GM19467 (cell line): ENCODE results near the gene CHAC2.
"Not testable (repeated sequence)": the region's sequence is repeated elsewhere in the genome, so short reads cannot be mapped to it uniquely, and the experiment has no call there.

Experiments
- ATAC-seq: cut with Tn5 transposase; IDR thresholded peaks from one replicate; pipeline ENCODE4 v1.9.1; 2021; ENCODE audit warnings: mild to moderate bottlenecking, moderate library complexity; ENCODE audit not compliant: unreplicated experiment

CHAC2 gene

DNA sequence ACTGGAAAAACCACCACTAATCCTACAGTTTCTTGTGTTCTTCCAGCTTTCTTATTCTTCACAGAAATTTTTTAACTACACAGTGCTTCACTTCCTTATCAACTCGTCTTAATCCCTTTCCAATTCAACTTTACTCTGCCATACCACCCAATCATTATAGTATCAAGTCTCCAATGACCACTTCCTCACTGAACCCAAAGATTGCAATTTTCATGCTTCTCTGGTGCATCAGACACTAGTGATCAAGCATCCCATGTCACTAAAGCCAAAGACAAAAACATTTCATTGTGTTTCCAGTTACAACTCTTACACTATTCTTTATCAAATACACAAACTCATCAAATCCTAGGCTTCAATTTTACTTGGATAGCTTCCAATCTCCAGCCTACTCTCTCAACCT lies 9.5 kb downstream of the CHAC2 start:
- no peak for ATAC-seq

DNA sequence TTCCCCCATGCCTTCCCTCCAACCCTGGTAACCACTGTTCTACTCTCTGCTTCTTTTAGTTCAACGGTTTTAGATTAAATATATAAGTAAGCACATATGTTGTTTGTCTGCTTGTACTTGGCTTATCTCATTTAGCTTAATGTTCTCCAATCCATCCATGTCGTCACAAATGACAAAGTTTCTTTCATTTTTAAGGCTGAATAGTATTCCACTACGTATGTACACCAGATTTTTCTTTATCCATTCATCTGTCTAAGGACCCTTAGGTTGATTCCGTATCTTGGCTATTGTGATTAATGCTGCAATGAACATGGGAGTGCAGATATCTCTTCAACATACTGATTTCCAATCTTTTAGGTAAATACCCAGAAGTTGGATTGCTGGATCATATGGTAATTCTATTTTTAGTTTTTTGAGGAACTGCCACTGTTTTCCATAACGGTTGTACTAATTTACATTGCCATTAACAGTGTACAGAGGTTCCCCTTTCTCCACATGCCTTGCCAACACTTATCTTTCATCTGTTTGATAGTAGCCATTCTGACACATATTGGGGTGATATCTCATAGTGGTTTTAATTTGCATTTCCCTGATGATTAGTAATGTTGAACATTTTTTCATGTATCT lies 11.0 kb downstream of the CHAC2 start:
- no peak for ATAC-seq

DNA sequence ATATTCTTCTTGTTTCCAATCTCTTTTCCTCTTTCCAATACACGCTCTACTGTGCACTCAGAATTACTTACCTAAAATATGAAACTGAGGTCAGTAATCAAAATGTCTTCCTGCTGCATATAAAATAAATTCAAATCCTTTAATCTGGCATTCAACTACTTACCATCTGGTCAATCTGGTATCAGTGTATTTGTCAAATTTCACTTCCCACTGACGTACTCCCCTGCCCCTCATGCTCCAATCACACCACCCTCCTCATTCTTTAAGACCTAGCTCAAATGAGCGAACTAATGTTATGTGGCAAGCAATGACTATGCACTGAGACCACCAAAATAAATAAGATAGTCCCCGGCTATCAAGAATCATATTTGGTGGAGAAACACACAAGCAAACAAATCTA lies 12.5 kb downstream of the CHAC2 start:
- ATAC-seq: no peak

DNA sequence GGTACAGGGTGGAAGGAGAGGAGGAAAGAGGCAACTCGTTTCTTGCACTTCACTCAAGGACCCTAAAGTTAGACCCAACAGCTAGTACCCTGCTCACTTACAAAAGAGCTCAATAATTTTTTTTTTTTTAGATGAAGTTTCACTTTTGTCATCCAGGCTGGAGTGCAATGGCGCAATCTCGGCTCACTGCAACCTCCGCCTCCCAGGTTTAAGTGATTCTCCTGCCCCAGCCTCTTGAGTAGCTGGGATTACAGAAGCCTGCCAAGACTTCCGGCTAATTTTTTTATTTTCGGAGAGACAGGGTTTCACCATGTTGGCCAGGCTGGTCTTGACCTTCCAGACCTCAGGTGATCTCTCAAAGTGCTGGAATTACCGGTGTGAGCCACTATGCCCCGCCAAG lies 15.1 kb downstream of the CHAC2 start:
- ATAC-seq: no peak

DNA sequence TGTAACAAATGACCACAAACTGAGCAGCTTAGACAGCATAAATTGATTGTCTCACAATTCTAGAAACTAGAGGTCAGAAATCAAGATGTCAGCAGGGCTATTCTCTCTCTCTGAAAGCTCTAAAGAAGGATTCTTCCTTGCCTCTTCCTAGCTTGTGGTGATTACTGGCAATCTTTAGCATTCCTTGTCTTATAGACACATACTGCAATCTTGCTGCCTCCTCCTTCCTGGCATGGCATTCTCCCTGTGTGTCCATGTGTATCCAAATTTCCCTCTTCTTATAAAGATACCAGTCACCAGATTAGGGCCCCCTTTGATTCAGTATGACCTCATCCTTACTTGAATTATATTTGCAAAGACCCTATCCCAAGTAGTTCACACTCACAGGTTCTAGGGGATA lies 16.8 kb downstream of the CHAC2 start:
- ATAC-seq: no peak

DNA sequence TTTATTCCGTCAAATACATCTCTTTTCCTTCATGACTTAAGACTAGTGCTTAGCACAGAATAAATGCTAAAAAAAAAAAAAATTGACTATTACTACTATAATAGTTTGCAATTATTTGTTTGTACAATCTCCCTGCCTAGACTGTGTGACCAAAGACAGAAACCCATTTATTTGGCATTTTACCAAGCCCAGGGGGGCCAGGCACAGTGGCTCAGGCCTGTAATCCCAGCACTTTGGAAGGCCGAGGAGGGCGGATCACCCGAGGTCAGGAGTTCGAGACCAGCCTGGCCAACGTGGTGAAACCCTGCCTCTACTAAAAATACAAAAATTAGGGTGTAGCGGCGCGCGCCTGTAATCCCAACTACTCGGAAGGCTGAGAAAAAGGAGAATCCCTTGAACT lies 17.8 kb downstream of the CHAC2 start:
- no peak for ATAC-seq

DNA sequence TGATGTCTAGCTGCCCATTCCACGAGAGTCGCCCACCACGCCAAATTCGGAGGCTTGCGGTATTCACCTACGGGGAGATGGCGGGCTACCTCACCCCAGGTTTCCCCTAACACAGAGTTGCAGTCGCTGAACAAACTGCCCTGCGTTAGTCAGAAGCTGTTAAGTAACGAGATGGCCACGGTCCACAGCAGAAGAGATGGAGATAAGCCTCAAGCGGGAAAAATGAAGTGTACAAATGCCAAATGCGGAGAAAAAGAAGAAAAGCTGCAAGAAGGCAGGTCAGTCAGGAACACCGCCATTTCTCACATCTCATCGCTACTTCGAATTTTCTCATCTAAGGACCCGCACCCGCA lies 18.7 kb downstream of the CHAC2 start:
- ATAC-seq: peak; percentile 7

DNA sequence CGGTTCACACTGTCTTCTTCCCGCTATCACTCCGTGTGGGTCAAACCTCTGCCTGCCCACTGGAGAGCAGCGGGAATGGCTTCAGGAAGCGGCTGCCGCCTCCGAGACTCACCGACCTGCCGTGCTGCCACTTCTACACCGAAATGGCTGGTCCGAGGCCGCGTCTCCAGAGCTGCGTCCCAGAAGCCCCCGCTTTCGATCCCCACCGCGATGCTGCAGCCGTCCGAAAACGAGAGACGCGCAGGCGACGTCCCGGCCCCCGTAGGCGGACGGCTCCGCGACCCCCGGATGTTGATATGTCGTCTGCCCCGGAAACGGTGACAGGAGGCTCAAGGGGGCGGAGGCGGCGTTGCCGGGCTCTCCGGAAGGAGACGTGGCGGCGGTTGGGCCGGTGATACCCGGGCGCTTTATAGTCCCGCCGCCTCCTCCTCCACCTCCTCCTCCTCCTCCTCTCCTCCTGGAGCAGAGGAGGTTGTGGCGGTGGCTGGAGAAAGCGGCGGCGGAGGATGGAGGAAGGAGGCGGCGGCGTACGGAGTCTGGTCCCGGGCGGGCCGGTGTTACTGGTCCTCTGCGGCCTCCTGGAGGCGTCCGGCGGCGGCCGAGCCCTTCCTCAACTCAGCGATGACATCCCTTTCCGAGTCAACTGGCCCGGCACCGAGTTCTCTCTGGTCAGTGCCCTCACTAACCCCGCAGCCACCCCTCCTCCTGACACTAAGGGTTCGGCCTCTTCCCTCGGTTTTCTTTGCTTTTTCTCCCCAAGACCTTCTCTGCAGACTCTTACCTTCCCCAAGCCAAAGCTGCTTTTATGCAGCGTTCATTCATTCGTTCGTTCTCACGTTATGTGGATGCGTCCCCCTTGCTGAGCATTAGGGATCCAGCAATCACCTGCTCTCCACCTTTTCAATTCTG lies 19.4 kb downstream of the CHAC2 start, which contains the start of the genes ASB3 and ERLEC1:
TSS of gene ASB3 (minus strand) at position 249 of the 909 bp plus-strand sequence. CDS start 21,381 bp downstream, outside the sequence.
TSS of gene ERLEC1 (plus strand) at position 340 of the 909 bp plus-strand sequence. CDS start at position 507, 167 bp downstream.
- peak; percentile 98 for ATAC-seq

DNA sequence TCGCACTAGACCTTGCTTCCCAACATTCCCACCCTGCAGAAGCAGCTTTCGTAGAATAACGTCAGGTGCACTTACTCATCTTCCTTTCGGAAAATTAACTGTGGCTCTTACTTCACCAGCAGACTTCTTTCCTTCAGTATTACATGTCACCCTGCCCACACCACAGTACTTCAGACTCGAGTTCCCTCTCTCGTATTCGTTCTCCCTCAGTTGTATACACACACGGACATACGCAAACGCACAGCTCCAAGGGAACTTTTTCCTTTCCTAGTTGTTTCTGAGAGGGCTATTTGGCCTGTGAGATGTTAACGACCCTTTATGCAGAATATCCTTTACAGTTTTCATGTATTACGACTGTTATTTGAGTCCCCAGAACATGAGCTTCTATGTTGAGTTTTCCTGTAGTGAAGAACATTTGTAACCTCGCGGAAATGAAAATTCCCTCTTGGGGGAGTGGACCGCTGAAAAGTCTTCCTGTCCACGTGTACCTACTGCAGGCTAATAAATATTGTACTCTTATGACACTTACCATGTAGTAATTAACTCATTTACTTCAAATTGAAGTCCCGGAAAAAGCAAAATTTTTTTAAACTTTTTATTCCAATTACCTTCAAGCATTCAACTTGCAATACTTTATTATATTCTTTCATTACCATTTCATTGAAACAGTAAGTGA lies 20.1 kb downstream of the CHAC2 start:
- ATAC-seq: no peak

DNA sequence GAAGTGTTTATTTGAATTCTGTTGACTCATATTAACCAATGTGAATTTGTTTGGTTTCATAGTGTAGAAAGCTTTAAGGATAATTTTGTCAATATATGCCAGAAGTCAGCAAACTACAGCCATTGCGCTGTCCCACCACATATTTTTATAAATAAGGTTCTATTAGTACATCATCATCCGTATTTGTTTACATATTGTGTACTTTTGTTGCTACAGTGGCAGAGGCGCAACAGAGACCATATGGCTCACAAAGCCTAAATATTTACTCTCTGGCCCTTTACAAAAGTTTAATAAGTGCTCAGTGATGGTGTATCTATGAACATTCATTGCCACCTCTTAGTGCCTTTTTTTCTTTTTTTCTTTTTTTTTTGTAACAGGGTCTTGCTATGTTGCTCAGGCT lies 25.7 kb downstream of the CHAC2 start:
- ATAC-seq: no peak

DNA sequence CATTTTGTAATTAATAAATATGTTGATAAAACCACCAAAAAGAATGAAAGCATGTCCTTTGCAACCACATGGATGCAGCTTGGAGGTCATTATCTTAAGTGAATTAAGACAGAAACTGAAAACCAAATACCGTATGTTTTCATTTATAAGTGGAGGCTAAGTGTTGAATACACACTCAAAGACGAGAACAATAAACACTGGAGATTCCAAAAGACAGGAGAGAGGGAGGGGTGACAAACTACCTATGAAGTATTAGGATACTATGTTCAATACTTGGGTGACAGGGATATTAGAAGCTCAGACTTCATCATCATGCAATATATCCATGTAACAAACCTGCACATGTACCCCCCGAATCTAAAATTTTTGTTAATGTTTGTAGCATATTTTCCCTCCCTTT lies 26.2 kb downstream of the CHAC2 start:
- no peak for ATAC-seq

DNA sequence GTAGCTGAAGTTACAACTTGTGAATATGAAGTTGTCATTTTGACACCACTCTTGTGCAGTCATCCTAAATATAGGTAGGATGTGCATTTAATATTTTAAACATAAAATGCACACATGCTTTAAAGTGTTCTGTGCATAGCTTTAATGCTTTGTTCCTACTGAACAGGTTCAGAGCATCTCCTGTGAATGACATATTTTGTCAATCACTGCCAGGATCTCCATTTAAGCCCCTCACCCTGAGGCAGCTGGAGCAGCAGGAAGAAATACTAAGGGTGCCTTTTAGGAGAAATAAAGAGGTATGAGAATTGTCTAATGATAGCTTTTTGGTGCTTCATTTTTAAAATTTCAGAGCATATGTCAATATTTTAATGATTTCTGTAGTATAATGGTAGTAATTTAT lies 33.9 kb downstream of the CHAC2 start:
- no peak for ATAC-seq

DNA sequence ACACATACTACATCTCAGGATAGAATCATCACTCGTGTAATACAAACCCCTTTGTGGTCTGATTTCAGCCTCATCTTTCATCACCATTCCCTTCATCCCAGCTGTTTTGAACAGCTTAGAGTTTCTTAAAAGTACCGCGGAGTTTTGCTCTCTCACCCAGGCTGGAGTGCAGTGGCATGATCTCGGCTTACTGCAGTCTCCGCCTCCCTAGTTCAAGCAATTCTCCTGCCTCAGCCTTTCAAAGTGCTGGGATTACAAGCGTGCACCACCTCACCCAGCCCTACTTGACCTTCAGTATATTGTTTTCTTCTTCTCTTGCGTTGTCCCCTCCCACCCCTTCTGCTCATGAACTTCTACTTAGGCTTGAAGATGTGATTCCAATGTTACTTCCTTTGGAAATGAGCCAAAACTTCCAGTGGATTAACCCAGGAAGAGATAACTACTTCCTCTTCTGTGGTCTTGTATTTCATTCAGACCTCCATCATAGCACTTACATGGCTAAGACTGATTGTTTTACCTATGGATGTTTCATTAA lies 35.1 kb downstream of the CHAC2 start:
- no peak for ATAC-seq

DNA sequence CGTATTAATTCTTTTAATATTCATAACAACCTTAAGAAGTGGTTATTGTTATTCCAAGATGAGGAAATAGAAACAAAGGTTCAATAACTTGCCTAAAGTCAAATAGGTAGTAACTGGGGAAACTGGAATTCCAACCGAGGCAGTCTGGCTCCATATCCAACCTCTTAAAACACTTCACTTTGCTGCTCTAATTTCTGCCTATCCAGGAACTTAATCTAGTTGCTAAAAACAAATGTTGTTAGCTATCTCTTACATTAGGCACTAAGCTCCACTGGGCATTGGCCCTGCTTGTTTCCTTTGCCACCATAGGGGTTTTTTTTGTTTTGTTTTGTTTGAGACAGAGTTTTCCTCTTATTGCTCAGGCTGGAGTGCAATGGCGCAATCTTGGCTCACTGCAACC lies 44.0 kb downstream of the CHAC2 start:
- ATAC-seq: no peak

DNA sequence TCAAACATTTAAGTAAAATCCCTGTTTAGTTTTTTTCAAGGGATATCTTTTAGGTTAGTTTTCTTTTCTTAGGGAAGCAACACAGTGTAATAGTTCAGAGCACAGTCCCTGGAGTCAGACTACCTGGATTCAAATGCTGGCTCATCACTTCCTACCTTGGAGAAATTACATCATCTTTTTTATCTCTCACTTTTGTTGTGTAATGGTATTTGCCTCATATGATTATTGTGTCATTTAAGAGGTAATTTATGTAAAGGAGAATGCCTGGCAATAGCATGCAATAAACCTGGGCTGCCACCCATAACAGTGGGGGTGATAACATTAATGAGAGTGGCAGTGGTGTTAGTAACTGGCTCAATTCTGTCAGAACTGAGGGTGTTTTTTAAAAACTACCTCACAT lies 45.5 kb downstream of the CHAC2 start:
- no peak for ATAC-seq

DNA sequence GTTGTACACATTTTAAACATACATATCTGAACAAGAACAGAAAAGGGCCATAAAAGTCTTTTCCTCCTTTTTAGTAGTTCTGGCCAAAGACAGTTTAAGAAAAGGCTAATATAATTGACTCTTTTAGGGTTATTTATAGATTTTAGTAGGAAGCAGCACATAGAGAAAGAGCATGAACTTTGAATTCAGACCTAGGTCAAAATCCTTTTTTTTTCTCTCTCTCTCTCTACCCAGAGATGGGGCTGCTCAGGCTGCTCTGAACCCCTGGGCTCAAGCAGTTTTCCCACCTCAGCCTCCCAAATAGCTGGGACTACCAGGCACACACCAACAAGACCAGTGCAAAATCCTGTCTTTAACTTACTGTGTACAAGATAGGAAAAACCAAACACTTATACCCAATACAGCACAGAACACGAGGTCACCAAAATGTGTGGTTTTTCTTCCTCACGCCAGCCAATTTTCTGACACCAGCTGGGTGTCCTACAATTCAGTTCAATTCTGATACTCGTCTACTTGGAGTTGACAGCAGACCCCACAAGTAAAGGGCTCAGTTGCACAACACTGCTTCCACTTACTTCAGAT lies 51.3 kb downstream of the CHAC2 start:
- no peak for ATAC-seq

DNA sequence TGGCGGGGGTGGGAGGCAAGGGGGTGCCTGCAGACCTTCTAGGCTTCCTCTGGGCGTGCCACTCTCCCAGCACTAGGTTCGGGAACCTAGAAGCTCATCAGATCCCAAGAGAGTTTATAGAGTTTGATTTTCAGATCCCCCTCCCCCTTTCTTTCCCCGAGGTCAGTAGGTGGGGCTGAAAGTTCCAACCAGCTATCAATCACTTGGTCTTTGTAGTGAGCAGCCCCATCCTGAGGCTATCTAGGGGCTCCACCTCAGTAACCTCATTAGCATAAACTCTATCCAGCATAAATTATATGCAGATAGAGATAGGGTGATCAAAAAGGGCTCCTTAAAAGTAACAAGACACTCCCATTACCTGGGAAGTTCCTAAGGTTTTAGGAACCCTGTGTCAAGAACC lies 52.0 kb downstream of the CHAC2 start:
- no peak for ATAC-seq

DNA sequence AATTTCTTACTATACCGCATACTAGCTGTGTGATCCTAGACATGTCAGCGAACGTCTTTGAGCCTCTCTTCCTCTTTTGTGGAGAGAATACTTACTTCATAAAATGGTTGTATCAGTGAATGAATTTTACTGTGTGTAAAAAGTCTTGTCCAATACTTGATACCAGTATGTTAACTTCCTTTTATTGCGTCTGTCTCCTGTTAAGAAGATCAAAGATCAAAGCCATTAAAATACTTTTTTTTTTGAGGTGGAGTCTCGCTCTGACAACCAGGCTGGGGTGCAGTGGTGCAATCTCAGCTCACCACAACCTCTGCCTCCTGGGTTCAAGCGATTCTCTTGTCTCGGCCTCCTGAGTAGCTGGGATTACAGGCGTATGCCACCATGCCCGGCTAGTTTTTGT lies 52.4 kb downstream of the CHAC2 start:
- ATAC-seq: no peak

DNA sequence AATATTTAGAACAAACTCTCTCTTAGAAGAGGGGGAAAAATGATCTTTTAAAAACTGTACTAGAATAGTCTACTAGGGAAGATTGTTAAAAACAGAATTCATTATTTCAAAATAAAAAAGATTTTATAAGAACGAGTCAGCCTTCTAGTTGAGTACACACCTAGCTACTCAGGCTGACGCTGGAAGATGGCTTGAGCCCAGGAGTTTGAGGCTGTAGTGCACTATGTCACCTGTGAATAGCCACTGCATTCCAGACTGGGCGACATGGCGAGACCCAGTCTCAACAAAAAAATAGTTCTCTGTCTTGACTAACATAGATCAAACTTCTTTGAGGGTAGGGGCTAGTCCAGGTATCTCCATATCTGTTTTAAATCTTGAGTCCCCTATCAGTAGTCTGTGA lies 53.1 kb downstream of the CHAC2 start:
- no peak for ATAC-seq

DNA sequence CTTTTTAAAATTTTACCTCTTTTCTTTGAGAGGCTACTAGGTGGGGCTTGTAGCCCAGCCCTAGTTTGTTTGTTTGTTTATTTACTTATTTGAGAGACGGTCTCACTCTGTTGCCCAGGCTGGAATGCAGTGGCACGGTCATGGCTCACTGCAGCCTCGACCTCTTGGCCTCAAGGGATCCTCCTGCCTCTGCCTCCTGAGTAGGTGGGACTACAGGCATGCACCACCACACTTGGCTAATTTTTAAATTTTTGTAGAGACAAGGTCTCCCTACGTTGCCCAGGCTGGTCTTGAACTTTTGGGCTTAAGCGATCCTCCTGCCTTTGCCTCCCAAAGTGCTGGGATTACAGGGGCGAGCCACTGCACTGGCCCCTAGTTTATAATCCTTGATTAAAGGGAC lies 54.2 kb downstream of the CHAC2 start:
- ATAC-seq: no peak

DNA sequence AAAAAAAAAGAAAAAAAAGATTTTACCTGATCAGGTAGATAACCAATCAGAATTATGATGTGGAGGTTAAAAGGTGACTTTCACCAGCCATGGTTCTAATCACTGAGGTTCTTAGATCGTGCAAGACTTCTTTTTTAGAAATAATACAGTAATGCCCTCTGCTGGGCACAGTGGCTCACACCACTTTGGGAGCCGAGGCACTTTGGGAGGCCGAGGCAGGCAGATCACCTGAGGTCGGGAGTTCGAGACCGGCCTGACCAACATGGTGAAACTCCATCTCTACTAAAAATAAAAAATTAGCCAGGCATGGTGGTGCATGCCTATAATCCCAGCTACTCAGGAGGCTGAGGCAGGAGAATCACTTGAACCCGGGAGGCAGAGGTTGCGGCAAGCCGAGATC lies 56.0 kb downstream of the CHAC2 start:
- ATAC-seq: not testable (repeated sequence)
